Endothelial cell of umbilical vein (primary cell): ENCODE data around the gene VSIG10. TPM values are rescaled to one million over a fixed set of nuclear protein-coding genes. Genes with fewer than 3 reads are reported as not detected.

Source experiments
- BruUV-seq: library from RNA; stranded (reverse); fragments of 400-500 nt; replicated peaks from 2 replicates; lab custom pipeline; 2021; lab: Mats Ljungman, UMichigan
- CTCF ChIA-PET: fragments of 300-600, 350-600 bp; sonication (Branson Sonifier 250); formaldehyde crosslinking; loops from one replicate; lab custom pipeline; 2021; ENCODE audit warnings: antibody characterized with exemption, inconsistent platforms; lab: Charles Lee
- POLR2A ChIA-PET: fragments of 300-600, 350-600 bp; sonication (Branson Sonifier 250); formaldehyde crosslinking; loops from one replicate; lab custom pipeline; 2021; ENCODE audit warnings: antibody characterized with exemption, inconsistent platforms; lab: Charles Lee
- DNase-seq: peaks from one replicate; pipeline ENCODE4 v3.0.0-alpha.2; 2011; ENCODE audit warnings: low read depth, low spot score
- FAIRE-seq: peaks from 2 replicates; lab custom pipeline; 2011; peaks lifted over from hg19 to GRCh38; lab: Jason Lieb, UNC
- H2AFZ ChIP-seq: 2 replicates; pipeline ENCODE4 v1.6.0; 2012; ENCODE audit warnings: low read depth, low read length, control low read depth, inconsistent platforms
- H3K27ac ChIP-seq: 2 replicates; pipeline ENCODE4 v1.5.1; 2011; ENCODE audit warnings: low read depth, mild to moderate bottlenecking, control low read depth, low read length, moderate library complexity; ENCODE audit not compliant: insufficient read depth
- H3K27me3 ChIP-seq, 2 experiments: 2 replicates each; pipeline versions ENCODE4 v1.6.0 to v1.6.1; 2011; ENCODE audit warnings: low read length in 2 of 2, mixed read lengths in 1 of 2; ENCODE audit not compliant: control insufficient read depth in 2 of 2, insufficient read depth in 2 of 2
- H3K36me3 ChIP-seq, 2 experiments: 2 replicates in 1 of 2; 3 replicates in 1 of 2; pipeline ENCODE4 v1.5.1; 2011; ENCODE audit warnings: low read length in 2 of 2, mild to moderate bottlenecking in 1 of 2, moderate library complexity in 1 of 2; ENCODE audit not compliant: control insufficient read depth in 2 of 2, insufficient read depth in 2 of 2; ENCODE audit errors: extremely low read depth in 1 of 2
- H3K4me1 ChIP-seq: 3 replicates; pipeline ENCODE4 v1.5.1; 2011; ENCODE audit warnings: mild to moderate bottlenecking, low read length; ENCODE audit not compliant: control insufficient read depth, insufficient read depth; ENCODE audit errors: extremely low read depth
- H3K4me2 ChIP-seq: 2 replicates; pipeline ENCODE4 v1.6.1; 2011; ENCODE audit warnings: low read length, control low read depth, mixed read lengths; ENCODE audit not compliant: insufficient read depth
- H3K4me3 ChIP-seq, 3 experiments: fragments of 200-600 bp in 1 of 3; sonication (generic), shearing (Covaris generic) in 1 of 3; replicated peaks in 1 of 3; 2 replicates each; pipeline ENCODE4 v1.5.1; 2011 to 2016; ENCODE audit warnings: control low read depth in 3 of 3, low read length in 3 of 3, mild to moderate bottlenecking in 2 of 3, inconsistent platforms in 1 of 3, low read depth in 1 of 3, moderate library complexity in 1 of 3; ENCODE audit not compliant: insufficient read depth in 1 of 3
- H3K79me2 ChIP-seq: 2 replicates; pipeline ENCODE4 v1.6.0; 2012; ENCODE audit warnings: low read length, inconsistent platforms; ENCODE audit not compliant: control insufficient read depth, insufficient read depth
- H3K9ac ChIP-seq: replicated peaks from 2 replicates; pipeline ENCODE3; 2011; ENCODE audit warnings: low read length, control low read depth; ENCODE audit not compliant: insufficient read depth; ENCODE audit errors: extremely low read depth
- H3K9me1 ChIP-seq: replicated peaks from 3 replicates; pipeline ENCODE4 v1.6.0; 2011; ENCODE audit warnings: mild to moderate bottlenecking, low read length; ENCODE audit not compliant: control insufficient read depth, insufficient read depth; ENCODE audit errors: extremely low read depth
- H3K9me3 ChIP-seq: replicated peaks from 2 replicates; pipeline ENCODE4 v1.5.1; 2012; ENCODE audit warnings: low read length, inconsistent platforms; ENCODE audit not compliant: control insufficient read depth, insufficient read depth
- H4K20me1 ChIP-seq: replicated peaks from 2 replicates; pipeline ENCODE3; 2011; ENCODE audit warnings: mild to moderate bottlenecking, low read length; ENCODE audit not compliant: control insufficient read depth, insufficient read depth; ENCODE audit errors: extremely low read depth
- MAX ChIP-seq: IDR thresholded peaks from 2 replicates; pipeline ENCODE4 v1.6.1; 2011; ENCODE audit not compliant: insufficient read depth, insufficient read length
- dilution Hi-C: fragments of 300-500 bp; cut with MboI; formaldehyde crosslinking; loops from one replicate; pipeline ENCODE4 v1.15.0; 2019; ENCODE audit warnings: low sequenced_read_pairs; ENCODE audit not compliant: extremely low pct_ligation_motif_present
- intact Hi-C: fragments of 100-400 bp; cut with micrococcal nuclease; formaldehyde crosslinking; loops from one replicate; pipeline ENCODE4 v1.10.0; 2022
- polyA plus RNA-seq, 4 experiments: library from polyadenylated mRNA; depleted of rRNA in 3 of 4; stranded (reverse) in 3 of 4; unstranded in 1 of 4; fragments of >200 nt; gene quantifications; 2 replicates each; pipeline versions ENCODE4 v1.2.1 to v1.2.3, GENCODE V29; 2011 to 2012; ENCODE audit warnings: missing spikeins in 1 of 4
- total RNA-seq: library from RNA; stranded (reverse); gene quantifications from 2 replicates; pipeline ENCODE4 v1.2.3, GENCODE V29; 2021
- TF ChIP-seq, protein P1 (sequence below), 2 donors: IDR thresholded peaks; 1 replicate in 1 of 2; 2 replicates in 1 of 2; pipeline ENCODE4 v1.5.1; 2011; ENCODE audit warnings: low read length in 2 of 2, mild to moderate bottlenecking in 2 of 2, moderate library complexity in 2 of 2, control low read depth in 1 of 2, inconsistent platforms in 1 of 2, low read depth in 1 of 2; ENCODE audit not compliant: insufficient read depth in 1 of 2; ENCODE audit errors: extremely low read depth in 1 of 2

Gene VSIG10
- total and polyA plus RNA-seq, 2 donors (not counting 3 experiments of a cell fraction or from before 2014, with no cell fraction given): 16.3 to 38.4 TPM

DNA sequence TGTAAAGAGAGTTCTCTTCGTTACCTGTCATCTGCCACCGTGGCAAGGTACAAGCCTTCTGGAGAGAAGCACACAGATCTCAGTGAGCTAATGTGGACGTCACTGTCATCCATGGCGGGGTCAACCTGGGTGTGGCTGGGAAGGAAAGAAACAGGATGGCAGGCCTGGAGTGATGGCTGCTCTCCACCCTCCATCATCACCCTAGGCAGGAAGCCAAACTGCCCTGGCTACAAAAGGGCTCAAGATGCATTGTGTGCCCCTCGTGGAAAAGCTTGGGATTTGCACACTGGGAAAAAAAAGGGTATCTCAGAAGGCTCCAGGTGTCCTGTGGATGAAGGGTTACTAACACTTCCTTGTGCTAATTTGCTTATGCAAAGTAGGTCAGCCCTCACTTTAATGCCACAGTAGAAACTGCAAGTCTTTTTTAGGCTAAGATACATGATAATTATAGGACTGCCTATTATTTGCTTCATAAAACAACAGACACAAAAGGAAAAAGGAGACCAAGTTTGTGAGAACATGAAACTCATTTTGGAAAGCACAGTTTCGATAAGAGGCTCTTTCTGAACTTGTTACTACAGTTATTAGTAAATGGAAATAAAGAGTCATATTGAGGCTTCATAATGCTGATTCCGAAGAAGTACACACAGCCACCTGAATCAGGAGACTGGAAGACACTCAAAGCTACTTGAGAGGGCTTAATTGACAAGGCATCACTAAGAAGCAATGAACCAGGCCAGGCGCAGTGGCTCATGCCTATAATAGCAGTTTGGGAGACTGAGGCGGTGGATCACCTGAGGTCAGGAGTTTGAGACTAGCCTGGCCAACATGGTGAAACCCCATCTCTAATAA is 68.4 kb downstream of the VSIG10 start:
- DNase-seq: peak; percentile 26
- FAIRE-seq: peak; percentile 56
- peaks cover 12% of the 10 kb centered on the region for H3K4me1 ChIP-seq
- H3K9me1 ChIP-seq: no peaks in the 10 kb centered on the region
- no peak overlapping the region for H2AFZ ChIP-seq
- H3K36me3 ChIP-seq: peaks cover 15 to 34% of the 10 kb centered on the region in 2 experiments
- BruUV-seq: no TSS peak
- no peaks in the 10 kb centered on the region for H3K9me3 ChIP-seq
- dilution Hi-C loops: no loop called here
- no peaks in the 10 kb centered on the region for H3K27me3 ChIP-seq
- no peak overlapping the region for H3K9ac ChIP-seq
- ChIA-PET CTCF (interaction anchor here (0.9 to 3.6 kb wide), 10 partner anchors 12 to 342 kb away, joined by 3 to 50 read pairs (median 4); partner anchors contain the start of genes RFC5 and WSB2), POLR2A (no interaction called here)
- H3K27ac ChIP-seq: no peak overlapping the region
- no peaks in the 10 kb centered on the region for H3K79me2 ChIP-seq
- H4K20me1 ChIP-seq: peaks cover 2% of the 10 kb centered on the region
- no peak overlapping the region for H3K4me3 ChIP-seq
- TF ChIP-seq, protein P1, sequence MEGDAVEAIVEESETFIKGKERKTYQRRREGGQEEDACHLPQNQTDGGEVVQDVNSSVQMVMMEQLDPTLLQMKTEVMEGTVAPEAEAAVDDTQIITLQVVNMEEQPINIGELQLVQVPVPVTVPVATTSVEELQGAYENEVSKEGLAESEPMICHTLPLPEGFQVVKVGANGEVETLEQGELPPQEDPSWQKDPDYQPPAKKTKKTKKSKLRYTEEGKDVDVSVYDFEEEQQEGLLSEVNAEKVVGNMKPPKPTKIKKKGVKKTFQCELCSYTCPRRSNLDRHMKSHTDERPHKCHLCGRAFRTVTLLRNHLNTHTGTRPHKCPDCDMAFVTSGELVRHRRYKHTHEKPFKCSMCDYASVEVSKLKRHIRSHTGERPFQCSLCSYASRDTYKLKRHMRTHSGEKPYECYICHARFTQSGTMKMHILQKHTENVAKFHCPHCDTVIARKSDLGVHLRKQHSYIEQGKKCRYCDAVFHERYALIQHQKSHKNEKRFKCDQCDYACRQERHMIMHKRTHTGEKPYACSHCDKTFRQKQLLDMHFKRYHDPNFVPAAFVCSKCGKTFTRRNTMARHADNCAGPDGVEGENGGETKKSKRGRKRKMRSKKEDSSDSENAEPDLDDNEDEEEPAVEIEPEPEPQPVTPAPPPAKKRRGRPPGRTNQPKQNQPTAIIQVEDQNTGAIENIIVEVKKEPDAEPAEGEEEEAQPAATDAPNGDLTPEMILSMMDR (IDR thresholded peaks at IDR 0.05; ENCODE audit: extremely low read depth in 1 of 2, insufficient read depth in 1 of 2, low read depth in 1 of 2, low read length in 2 of 2): peak; percentile 12 to 29
- no peak for TF ChIP-seq MAX
- intact Hi-C loops: loop anchor here (1.0 to 2.0 kb wide), 2 partner anchors 17 to 161 kb away; no protein-coding TSS in a partner anchor
- no peak overlapping the region for H3K4me2 ChIP-seq
